NOMO-1 treated with DMSO at 0.1 percent for 48 hours (cell line): ENCODE results near the gene ALOX12.
"Not testable (repeated sequence)": the region's sequence is repeated elsewhere in the genome, so short reads cannot be mapped to it uniquely, and the experiment has no call there.

Source experiments
- DNase-seq: peaks from one replicate; lab custom pipeline; 2025; ENCODE audit not compliant: unreplicated experiment; lab: John Stamatoyannopoulos, UW

The ALOX12 gene

GRCh38 chr17:7043497-7044198 lies 47.8 kb downstream of the ALOX12 start, which contains the start of gene SLC16A11:
Gene SLC16A11, minus strand, starts transcription at chr17:7044092. Its CDS starts 579 bp downstream, at chr17:7043513.
- DNase-seq, result no peak

DNA sequence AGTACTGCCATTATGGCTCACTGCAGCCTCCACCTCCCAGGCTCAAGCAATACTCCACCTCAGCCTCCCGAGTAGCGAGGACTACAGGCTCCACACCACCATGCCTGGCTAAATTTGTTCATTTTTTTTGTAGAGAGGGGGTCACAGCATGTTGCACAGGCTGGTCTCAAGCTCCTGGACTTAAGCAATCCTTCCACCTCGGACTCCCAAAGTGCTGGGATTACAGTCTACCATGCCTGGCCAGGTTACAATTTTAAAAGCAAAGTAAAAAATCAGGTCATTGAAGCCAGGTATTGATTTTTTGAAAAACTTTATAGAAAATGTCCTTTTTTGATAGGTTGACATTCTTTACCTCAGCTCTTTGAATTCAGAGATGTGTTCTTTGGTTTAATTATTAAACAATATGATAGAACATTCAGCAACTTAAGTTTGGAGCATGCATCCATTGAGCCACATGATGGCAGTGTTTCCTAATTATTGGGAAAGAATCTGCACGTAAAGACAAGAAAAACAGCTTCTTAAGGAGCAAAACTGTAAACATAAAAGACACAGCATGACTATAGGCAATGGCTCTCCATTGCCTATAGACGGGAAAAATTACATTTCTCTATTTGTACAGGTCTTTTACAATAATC lies 49.8 kb downstream of the ALOX12 start:
- DNase-seq, result peak; percentile 68

GRCh38 chr17:7046127-7046724 lies 50.4 kb downstream of the ALOX12 start:
- DNase-seq, result no peak

DNA sequence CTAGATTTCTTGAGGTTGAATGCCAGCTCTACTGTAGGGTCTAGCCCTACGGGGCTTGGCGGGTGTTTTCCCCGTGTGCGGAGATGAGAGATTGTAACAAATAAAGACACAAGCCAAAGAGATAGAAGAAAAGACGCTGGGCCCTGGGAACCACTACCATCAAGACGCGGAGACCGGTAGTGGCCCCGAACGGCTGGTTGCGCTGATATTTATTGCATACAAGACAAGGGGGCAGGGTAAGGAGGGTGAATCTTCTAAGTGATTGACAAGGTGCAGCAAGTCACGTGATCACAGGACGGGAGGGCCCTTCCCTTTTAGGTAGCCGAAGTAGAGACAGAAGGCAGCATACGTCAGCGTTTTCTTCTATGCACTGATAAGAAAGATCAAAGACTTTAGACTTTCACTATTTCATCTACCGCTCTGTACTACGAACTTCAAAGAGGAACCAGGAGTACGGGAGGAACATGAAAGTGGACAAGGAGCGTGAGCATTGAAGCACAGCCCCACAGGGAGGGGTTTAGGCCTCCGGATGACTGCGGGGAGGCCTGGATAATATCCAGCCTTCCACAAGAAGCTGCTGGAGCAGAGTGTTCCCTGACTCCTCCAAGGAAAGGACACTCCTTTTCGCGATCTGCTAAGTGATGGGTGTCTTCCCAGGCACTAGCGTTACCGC lies 51.0 kb downstream of the ALOX12 start:
- peak; percentile 73 for DNase-seq

DNA sequence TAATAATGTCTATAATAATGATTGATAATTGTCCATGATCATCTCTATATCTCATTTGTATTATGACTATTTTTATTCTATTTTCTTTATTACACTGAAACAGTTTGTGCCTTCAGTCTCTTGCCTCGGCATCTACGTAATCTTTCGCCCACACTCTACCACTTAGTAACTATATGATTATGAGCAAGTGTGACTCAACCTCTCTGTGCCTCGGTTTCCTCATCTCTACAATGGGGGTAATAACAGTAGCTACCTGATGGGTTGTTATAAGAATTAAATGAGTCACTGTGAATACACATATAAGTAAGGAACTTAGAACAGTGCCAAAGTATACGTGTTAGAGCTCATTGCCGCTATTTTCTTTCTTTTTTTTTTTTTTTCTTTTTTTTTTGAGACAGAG lies 51.7 kb downstream of the ALOX12 start:
- no peak for DNase-seq

DNA sequence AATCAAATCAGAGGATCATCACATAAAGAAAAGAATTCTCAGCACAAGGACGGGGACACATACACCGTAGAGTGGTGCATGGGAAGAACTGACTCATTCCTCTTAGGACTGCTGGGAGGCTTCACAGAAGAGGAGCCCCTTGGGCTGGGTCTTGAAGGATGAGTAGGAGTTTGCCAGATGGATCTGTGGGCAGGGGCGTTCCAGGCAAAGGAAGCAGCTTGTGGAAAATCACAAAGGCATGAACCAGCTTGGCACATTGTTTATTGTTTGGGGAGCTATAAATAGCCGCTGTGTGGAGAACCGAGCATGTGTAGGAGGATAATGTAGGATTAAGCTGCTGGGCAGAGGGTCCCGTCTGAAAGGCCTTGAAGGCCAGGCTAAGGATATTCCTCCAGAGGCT lies 53.1 kb downstream of the ALOX12 start:
- DNase-seq, result no peak

GRCh38 chr17:7050583-7050982 lies 54.7 kb downstream of the ALOX12 start:
- DNase-seq, result not testable (repeated sequence)

DNA sequence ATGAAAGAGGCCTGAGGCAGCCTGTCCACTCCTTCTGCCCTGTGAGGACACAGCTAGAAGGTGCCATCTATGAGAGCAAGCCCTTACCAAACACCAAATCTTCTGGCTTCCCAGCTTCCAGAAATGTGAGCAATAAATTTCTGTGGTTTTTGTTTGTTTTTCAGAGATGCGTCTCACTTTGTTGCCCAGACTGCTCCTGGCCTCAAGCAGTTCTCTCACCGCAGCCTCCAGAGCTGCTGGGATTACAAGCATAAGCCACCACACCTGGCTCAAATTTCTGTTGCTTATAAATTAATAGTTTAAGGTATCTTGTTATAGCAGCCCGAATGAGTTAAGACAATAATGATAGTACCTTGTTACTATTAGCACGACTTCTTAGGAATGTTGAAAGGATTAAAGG lies 60.5 kb downstream of the ALOX12 start:
- DNase-seq, result no peak

DNA sequence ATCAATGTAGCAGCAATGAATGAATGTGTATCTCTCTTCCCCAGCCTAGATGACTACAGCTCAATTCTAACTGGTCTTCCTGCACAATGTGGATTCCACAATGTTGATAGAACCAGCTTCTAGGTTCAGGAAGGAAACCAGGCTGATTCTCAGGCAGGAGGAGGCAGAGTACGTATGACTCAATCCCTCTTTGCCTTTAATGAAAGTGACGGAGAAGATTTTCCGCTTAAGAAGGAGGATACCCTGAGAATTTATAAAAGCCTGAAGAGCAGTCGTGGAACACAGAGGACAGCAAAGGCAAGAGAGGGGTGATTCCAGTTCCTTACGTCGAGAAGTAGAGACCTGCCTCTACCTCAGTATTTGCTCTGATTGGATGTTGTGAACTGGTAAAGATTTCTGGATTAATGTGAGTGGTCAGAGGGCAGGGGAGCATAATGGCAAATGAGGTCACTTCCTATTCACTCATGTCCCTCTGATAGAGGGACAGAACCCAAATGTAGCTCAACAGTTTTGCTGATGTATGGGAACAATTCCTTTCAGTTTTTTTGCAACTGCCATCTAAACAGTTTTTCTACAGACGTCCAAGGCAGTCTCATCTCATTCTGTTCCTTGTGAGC lies 63.1 kb downstream of the ALOX12 start:
- DNase-seq, result no peak
